NCI-H1436 (cell line): Measurements from ENCODE around the gene ZKSCAN2.

ENCODE experiments used
- DNase-seq: peaks from one replicate; lab custom pipeline; 2025; lab: John Stamatoyannopoulos, UW

ZKSCAN2 gene

GRCh38 chr16:25257470-25257955, at the start of gene ZKSCAN2:
ZKSCAN2 (minus strand) TSS chr16:25257845; CDS start chr16:25257127, 718 bp downstream.
- peak; percentile 87 for DNase-seq

- no peak for DNase-seq
These were observed 42.3 kb upstream of the ZKSCAN2 start for GRCh38 chr16:25299792-25300590.

- no peak for DNase-seq
These were observed 40.7 kb upstream of the ZKSCAN2 start for GRCh38 chr16:25298165-25298872.

GRCh38 chr16:25297151-25297787, 39.6 kb upstream of the ZKSCAN2 start:
- peak; percentile 56 for DNase-seq

- no peak for DNase-seq
These were observed 33.9 kb upstream of the ZKSCAN2 start for GRCh38 chr16:25291580-25291979.

- DNase-seq: no peak
These were observed 31.8 kb upstream of the ZKSCAN2 start for GRCh38 chr16:25289466-25289865.

- DNase-seq: no peak
These were observed 21.8 kb upstream of the ZKSCAN2 start for GRCh38 chr16:25279491-25279890.

- DNase-seq: no peak
These were observed 13.8 kb upstream of the ZKSCAN2 start for GRCh38 chr16:25271421-25271820.

GRCh38 chr16:25270577-25270976, 12.9 kb upstream of the ZKSCAN2 start:
- no peak for DNase-seq

GRCh38 chr16:25269879-25270278, 12.2 kb upstream of the ZKSCAN2 start:
- DNase-seq: no peak

GRCh38 chr16:25265968-25266367, 8.3 kb upstream of the ZKSCAN2 start:
- no peak for DNase-seq

- no peak for DNase-seq
These were observed 7.0 kb upstream of the ZKSCAN2 start for GRCh38 chr16:25264597-25264996.

- DNase-seq: no peak
These were observed 2.8 kb upstream of the ZKSCAN2 start for GRCh38 chr16:25260416-25260815.

GRCh38 chr16:25258861-25259179, 1.2 kb upstream of the ZKSCAN2 start:
- DNase-seq: no peak

GRCh38 chr16:25257956-25258860, 563 bp upstream of the ZKSCAN2 start:
- DNase-seq: peak; percentile 87

- DNase-seq: no peak
These were observed 763 bp downstream of the ZKSCAN2 start for GRCh38 chr16:25256695-25257469.

GRCh38 chr16:25253322-25253721, 4.3 kb downstream of the ZKSCAN2 start:
- DNase-seq: no peak

- DNase-seq: no peak
These were observed 7.2 kb downstream of the ZKSCAN2 start for GRCh38 chr16:25250467-25250866.

- DNase-seq: no peak
These were observed 21.7 kb downstream of the ZKSCAN2 start for GRCh38 chr16:25235991-25236390.

GRCh38 chr16:25228372-25228771, 29.3 kb downstream of the ZKSCAN2 start:
- no peak for DNase-seq

- no peak for DNase-seq
These were observed 32.8 kb downstream of the ZKSCAN2 start for GRCh38 chr16:25224731-25225319.
